NB4 (cell line): ENCODE data around the gene MS4A15.

Experiments
- MYC ChIP-seq: IDR thresholded peaks from 2 replicates; pipeline ENCODE4 v1.6.1; 2011; ENCODE audit warnings: low read depth, low read length
- POLR2A ChIP-seq: IDR thresholded peaks from 2 replicates; pipeline ENCODE4 v1.6.1; 2011; ENCODE audit warnings: mild to moderate bottlenecking; ENCODE audit not compliant: insufficient read length; ENCODE audit errors: extremely low read depth
- TF ChIP-seq, protein P1 (sequence below): IDR thresholded peaks from one replicate; pipeline ENCODE4 v1.5.1; 2012; ENCODE audit warnings: low read depth, low read length

DNA sequence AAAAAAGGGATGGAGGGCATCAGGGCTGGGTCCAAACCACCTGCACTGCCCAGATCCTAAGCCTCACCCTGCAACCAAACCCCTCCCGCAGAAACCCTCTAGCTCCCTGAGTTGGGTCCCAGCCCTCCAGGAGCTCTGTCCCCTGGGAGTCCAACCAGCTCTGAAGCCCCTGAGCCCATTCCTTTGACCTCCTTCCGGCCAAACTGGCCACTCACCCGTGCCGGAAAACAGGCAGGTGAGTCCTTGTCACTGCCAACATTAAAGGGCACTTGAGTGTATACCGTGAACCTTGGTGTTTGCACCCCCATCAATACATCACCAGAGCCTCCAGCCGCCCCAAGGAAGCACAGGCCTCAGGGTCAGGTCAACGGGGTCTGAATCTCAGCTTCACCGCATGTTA, 11.5 kb downstream of the MS4A15 start:
- TF ChIP-seq, protein P1, sequence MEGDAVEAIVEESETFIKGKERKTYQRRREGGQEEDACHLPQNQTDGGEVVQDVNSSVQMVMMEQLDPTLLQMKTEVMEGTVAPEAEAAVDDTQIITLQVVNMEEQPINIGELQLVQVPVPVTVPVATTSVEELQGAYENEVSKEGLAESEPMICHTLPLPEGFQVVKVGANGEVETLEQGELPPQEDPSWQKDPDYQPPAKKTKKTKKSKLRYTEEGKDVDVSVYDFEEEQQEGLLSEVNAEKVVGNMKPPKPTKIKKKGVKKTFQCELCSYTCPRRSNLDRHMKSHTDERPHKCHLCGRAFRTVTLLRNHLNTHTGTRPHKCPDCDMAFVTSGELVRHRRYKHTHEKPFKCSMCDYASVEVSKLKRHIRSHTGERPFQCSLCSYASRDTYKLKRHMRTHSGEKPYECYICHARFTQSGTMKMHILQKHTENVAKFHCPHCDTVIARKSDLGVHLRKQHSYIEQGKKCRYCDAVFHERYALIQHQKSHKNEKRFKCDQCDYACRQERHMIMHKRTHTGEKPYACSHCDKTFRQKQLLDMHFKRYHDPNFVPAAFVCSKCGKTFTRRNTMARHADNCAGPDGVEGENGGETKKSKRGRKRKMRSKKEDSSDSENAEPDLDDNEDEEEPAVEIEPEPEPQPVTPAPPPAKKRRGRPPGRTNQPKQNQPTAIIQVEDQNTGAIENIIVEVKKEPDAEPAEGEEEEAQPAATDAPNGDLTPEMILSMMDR, result no peak
- TF ChIP-seq POLR2A (no peak), MYC (no peak)
